B cell (primary cell): ENCODE results near the gene CTTNBP2NL. TPM values are rescaled to one million over a fixed set of nuclear protein-coding genes. Genes with fewer than 3 reads are reported as not detected.

ENCODE experiments used
- ATAC-seq: fragments of 200-7000 bp; cut with Tn5 transposase; one replicate; pipeline ENCODE4 v1.10.0; 2021; ENCODE audit warnings: low read depth, mild to moderate bottlenecking, moderate number of reproducible peaks, moderate library complexity
- CTCF ChIA-PET: fragments of 350-600 bp; sonication (Branson Sonifier 250); formaldehyde crosslinking; loops from one replicate; lab custom pipeline; 2021; ENCODE audit warnings: antibody characterized with exemption, inconsistent platforms; lab: Charles Lee
- POLR2A ChIA-PET: fragments of 350-600 bp; sonication (Branson Sonifier 250); formaldehyde crosslinking; loops from one replicate; lab custom pipeline; 2021; ENCODE audit warnings: antibody characterized with exemption; lab: Charles Lee
- DNase-seq: peaks from one replicate; pipeline ENCODE4 v3.0.0; 2013
- H2AFZ ChIP-seq: 2 replicates; pipeline ENCODE4 v1.6.1; 2012; ENCODE audit warnings: mild to moderate bottlenecking, low read depth, low read length; ENCODE audit not compliant: insufficient read depth, poor library complexity, severe bottlenecking
- H3K27ac ChIP-seq, 2 donors: 1 replicate in 1 of 2; 2 replicates in 1 of 2; pipeline ENCODE4 v1.5.1; 2012 to 2013; ENCODE audit warnings: low read length in 2 of 2, mild to moderate bottlenecking in 2 of 2, moderate library complexity in 1 of 2
- H3K27me3 ChIP-seq, 4 experiments: fragments of 200-600 bp in 1 of 4; sonication (generic) in 1 of 4; replicated peaks in 1 of 4; 1 replicate in 2 of 4; 2 replicates in 2 of 4; pipeline versions ENCODE4 v1.6.1 to v1.7.0; 2013 to 2016; ENCODE audit warnings: low read length in 3 of 4, mild to moderate bottlenecking in 2 of 4, mixed read lengths in 1 of 4, moderate library complexity in 1 of 4; ENCODE audit not compliant: insufficient read depth in 4 of 4, control insufficient read depth in 3 of 4; ENCODE audit errors: control extremely low read depth in 1 of 4
- H3K36me3 ChIP-seq, 2 experiments: replicated peaks in 1 of 2; 1 replicate in 1 of 2; 2 replicates in 1 of 2; pipeline versions ENCODE4 v1.6.1 to v1.7.1; 2013; ENCODE audit warnings: low read length in 1 of 2; ENCODE audit not compliant: insufficient read depth in 2 of 2, control insufficient read depth in 1 of 2; ENCODE audit errors: control extremely low read depth in 1 of 2, extremely low read depth in 1 of 2
- H3K4me1 ChIP-seq, 2 donors: fragments of 200-600 bp in 1 of 2; sonication (generic) in 1 of 2; 1 replicate in 1 of 2; 2 replicates in 1 of 2; pipeline versions ENCODE4 v1.5.1 to v1.6.1; 2013 to 2017; ENCODE audit warnings: low read length in 2 of 2; ENCODE audit not compliant: control insufficient read depth in 2 of 2, insufficient read depth in 2 of 2
- H3K4me2 ChIP-seq: replicated peaks from 2 replicates; pipeline ENCODE3; 2012; ENCODE audit warnings: mild to moderate bottlenecking, low read depth, low read length; ENCODE audit not compliant: poor library complexity, severe bottlenecking
- H3K4me3 ChIP-seq, 5 experiments: fragments of 200-600 bp in 1 of 5; sonication (generic) in 1 of 5; 1 replicate in 3 of 5; 2 replicates in 2 of 5; pipeline versions ENCODE4 v1.5.1 to v1.7.0; 2011 to 2016; ENCODE audit warnings: low read length in 4 of 5, mild to moderate bottlenecking in 4 of 5, low read depth in 2 of 5, control low read depth in 1 of 5, moderate library complexity in 1 of 5; ENCODE audit not compliant: insufficient read depth in 1 of 5; ENCODE audit errors: control extremely low read depth in 1 of 5, extremely low read depth in 1 of 5
- H3K79me2 ChIP-seq: fragments of 200-600 bp; sonication (generic); one replicate; pipeline ENCODE4 v1.6.0; 2016; ENCODE audit warnings: low read length; ENCODE audit not compliant: control insufficient read depth, insufficient read depth
- H3K9ac ChIP-seq: fragments of 200-600 bp; sonication (generic); 2 replicates; pipeline ENCODE4 v1.6.1; 2017; ENCODE audit warnings: mild to moderate bottlenecking, low read length, moderate library complexity
- H3K9me3 ChIP-seq, 3 donors: one replicate each; pipeline versions ENCODE4 v1.6.1 to v1.7.1; 2013; ENCODE audit warnings: low read length in 2 of 3; ENCODE audit not compliant: control insufficient read depth in 2 of 3, insufficient read depth in 1 of 3; ENCODE audit errors: control extremely low read depth in 1 of 3
- H4K20me1 ChIP-seq: 2 replicates; pipeline ENCODE4 v1.6.0; 2012; ENCODE audit warnings: mild to moderate bottlenecking, low read length; ENCODE audit not compliant: insufficient read depth, control insufficient read depth, poor library complexity, severe bottlenecking
- H3K27ac Mint-ChIP-seq: one replicate; pipeline ENCODE4 v1.8.0; 2021; ENCODE audit warnings: mixed read lengths
- H3K27me3 Mint-ChIP-seq: one replicate; pipeline ENCODE4 v1.8.0; 2021; ENCODE audit warnings: mixed read lengths
- H3K4me1 Mint-ChIP-seq: one replicate; pipeline ENCODE4 v1.8.0; 2021; ENCODE audit warnings: mixed read lengths
- H3K4me3 Mint-ChIP-seq: one replicate; pipeline ENCODE4 v1.8.0; 2021; ENCODE audit warnings: mixed read lengths
- H3K9me3 Mint-ChIP-seq: one replicate; pipeline ENCODE4 v1.8.0; 2022; ENCODE audit warnings: mixed read lengths; ENCODE audit not compliant: insufficient read depth
- CTCF ChIP-seq: fragments of 200-600 bp; IDR thresholded peaks from one replicate; pipeline ENCODE4 v1.8.0; 2022; ENCODE audit warnings: antibody characterized with exemption, mild to moderate bottlenecking
- EZH2 ChIP-seq: IDR thresholded peaks from 2 replicates; pipeline ENCODE4 v1.6.1; 2012; ENCODE audit warnings: borderline replicate concordance, low read depth, mild to moderate bottlenecking, moderate library complexity, low read length; ENCODE audit not compliant: insufficient read depth, poor library complexity, severe bottlenecking
- WGBS: methylation state at CpG from one replicate; pipeline ENCODE4 v1.1.5; 2013; ENCODE audit warnings: missing lambda C conversion rate; ENCODE audit not compliant: insufficient coverage; 5-methylcytosine and 5-hydroxymethylcytosine counted together
- intact Hi-C: fragments of 100-400 bp; cut with micrococcal nuclease; formaldehyde crosslinking; loops from one replicate; pipeline ENCODE4 v1.10.0; 2022
- polyA plus RNA-seq: library from polyadenylated mRNA; depleted of rRNA; stranded (reverse); fragments of >200 nt; gene quantifications from 2 replicates; pipeline ENCODE4 v1.2.3, GENCODE V29; 2012
- total RNA-seq, 2 donors: library from RNA; stranded (reverse); fragments of 120-200 nt in 1 of 2; gene quantifications; 1 replicate in 1 of 2; 2 replicates in 1 of 2; pipeline versions ENCODE4 v1.2.3 to v1.2.4, GENCODE V29; 2013 to 2022

The CTTNBP2NL gene
- total and polyA plus RNA-seq, 2 donors (not counting 1 experiment from before 2014, with no cell fraction given), result 0.46 to 28.9 TPM

- H3K27me3 Mint-ChIP-seq, result peaks cover 2% of the 10 kb centered on the region
- H3K4me2 ChIP-seq, result no peak overlapping the region
- CTCF ChIA-PET, result no interaction called here
Measured at GRCh38 chr1:112444269-112444668, 48.3 kb downstream of the CTTNBP2NL start.

DNA sequence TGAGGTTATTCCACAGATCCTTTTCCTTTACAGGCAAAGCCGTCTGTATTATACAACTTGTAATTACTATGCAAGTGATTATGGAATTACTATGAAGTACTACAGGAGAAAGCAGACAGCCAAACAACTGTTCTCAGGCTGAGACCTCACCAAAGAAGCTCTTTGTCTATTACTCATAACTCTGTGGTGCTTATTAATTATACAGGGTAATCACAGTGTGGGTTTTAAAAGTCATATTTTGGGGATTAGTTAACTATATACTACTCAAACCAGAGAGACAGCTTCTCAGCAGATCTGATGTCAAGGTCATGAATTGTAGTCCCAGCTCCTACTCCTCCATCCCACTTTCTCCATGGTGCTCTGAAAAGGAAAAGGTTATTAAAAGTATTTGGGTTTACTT is 49.6 kb downstream of the CTTNBP2NL start:
- Mint-ChIP-seq H3K27me3 (peaks cover 2% of the 10 kb centered on the region), H3K9me3 (no peaks in the 10 kb centered on the region), H3K4me3 (no peak overlapping the region), H3K4me1 (no peaks in the 10 kb centered on the region), H3K27ac (no peak overlapping the region)
- intact Hi-C loops, result no loop called here
- POLR2A ChIA-PET, result no interaction called here
- CTCF ChIA-PET, result interaction anchor here (0.6 to 1.3 kb wide), 2 partner anchors 54 to 56 kb away, joined by 3 read pairs; no protein-coding TSS in a partner anchor
- H3K27me3 ChIP-seq, result no peaks in the 10 kb centered on the region
- H3K4me2 ChIP-seq, result no peak overlapping the region
- no peaks in the 10 kb centered on the region for H3K79me2 ChIP-seq
- H3K9me3 ChIP-seq, result no peaks in the 10 kb centered on the region
- WGBS, result no CpG with 5 or more reads among the region's 1 CpG
- DNase-seq (no peak), ATAC-seq (no peak)
- H4K20me1 ChIP-seq, result no peaks in the 10 kb centered on the region
- no peak overlapping the region for H2AFZ ChIP-seq
- H3K27ac ChIP-seq, result no peak overlapping the region
- no peaks in the 10 kb centered on the region for H3K36me3 ChIP-seq
- no peak overlapping the region for H3K9ac ChIP-seq
- H3K4me1 ChIP-seq, result no peaks in the 10 kb centered on the region
- no peak for TF ChIP-seq CTCF
- TF ChIP-seq EZH2, result no peak
- H3K4me3 ChIP-seq, result no peak overlapping the region

More at GRCh38 chr1:112444269-112444668, 48.3 kb downstream of the CTTNBP2NL start:
- TF ChIP-seq EZH2 (no peak), CTCF (no peak)
- no peaks in the 10 kb centered on the region for H3K36me3 ChIP-seq
- Mint-ChIP-seq H3K4me3 (no peak overlapping the region), H3K27ac (no peak overlapping the region), H3K4me1 (no peaks in the 10 kb centered on the region), H3K9me3 (no peaks in the 10 kb centered on the region)
- 100% methylated on average over 1 of the region's 1 CpG for WGBS
- no peak overlapping the region for H3K4me3 ChIP-seq
- DNase-seq (no peak), ATAC-seq (no peak)
- no peaks in the 10 kb centered on the region for H4K20me1 ChIP-seq
- POLR2A ChIA-PET, result no interaction called here
- H3K4me1 ChIP-seq, result no peaks in the 10 kb centered on the region
- no peak overlapping the region for H2AFZ ChIP-seq
- H3K27me3 ChIP-seq, result no peaks in the 10 kb centered on the region
- H3K9ac ChIP-seq, result no peak overlapping the region
- H3K9me3 ChIP-seq, result no peaks in the 10 kb centered on the region
- H3K79me2 ChIP-seq, result no peaks in the 10 kb centered on the region
- intact Hi-C loops, result no loop called here
- H3K27ac ChIP-seq, result no peak overlapping the region
